Renal cortex interstitium (tissue), 11 donors: ENCODE results near the gene RNF144A. TPM values are rescaled to one million over a fixed set of nuclear protein-coding genes. Genes with fewer than 3 reads are reported as not detected.
A peak's percentile ranks its signal among the peaks of the same experiment; 100 is the strongest.

Experiments used
- DNase-seq, 11 donors: peaks; one replicate each; pipeline ENCODE4 v3.0.0-alpha.2; 2013; ENCODE audit warnings: low read depth in 9 of 11, low spot score in 4 of 11; ENCODE audit errors: extremely low read depth in 1 of 11
- polyA plus RNA-seq, 3 donors: library from polyadenylated mRNA; unstranded; fragments of 120-200 nt; gene quantifications; one replicate each; pipeline ENCODE4 v1.2.1, GENCODE V29; 2013; ENCODE audit not compliant: insufficient read length in 3 of 3

Gene RNF144A
- polyA plus RNA-seq, 3 donors = 56.8 to 59.5 (median 58.9) TPM

- DNase-seq = peak in 3 of 11 donors; percentile 5 to 20 (median 13)
Measured at GRCh38 chr2:6957910-6958615, 40.9 kb downstream of the RNF144A start.

- no peak for DNase-seq
Measured at GRCh38 chr2:6958616-6959235, 41.5 kb downstream of the RNF144A start.

- DNase-seq = no peak
Measured at GRCh38 chr2:6959751-6960150, 42.5 kb downstream of the RNF144A start.

GRCh38 chr2:6960659-6961058 is 43.4 kb downstream of the RNF144A start:
- no peak for DNase-seq

GRCh38 chr2:6963727-6964126 is 46.5 kb downstream of the RNF144A start:
- no peak for DNase-seq

- DNase-seq = no peak
Measured at GRCh38 chr2:6965071-6965795, 48.0 kb downstream of the RNF144A start.

- DNase-seq = no peak
Measured at GRCh38 chr2:6966446-6966940, 49.3 kb downstream of the RNF144A start.

- DNase-seq = no peak
Measured at GRCh38 chr2:6967301-6967700, 50.1 kb downstream of the RNF144A start.

- no peak for DNase-seq
Measured at GRCh38 chr2:6968319-6969100, 51.3 kb downstream of the RNF144A start.

- no peak for DNase-seq
Measured at GRCh38 chr2:6970551-6970950, 53.3 kb downstream of the RNF144A start.

- no peak for DNase-seq
Measured at GRCh38 chr2:6970976-6971480, 53.8 kb downstream of the RNF144A start.

- DNase-seq = no peak
Measured at GRCh38 chr2:6971502-6971901, 54.3 kb downstream of the RNF144A start.

GRCh38 chr2:6972067-6972710 is 55.0 kb downstream of the RNF144A start:
- DNase-seq = no peak

GRCh38 chr2:6973895-6974545 is 56.8 kb downstream of the RNF144A start:
- no peak for DNase-seq

GRCh38 chr2:6975988-6976387 is 58.8 kb downstream of the RNF144A start:
- DNase-seq = no peak

- DNase-seq = no peak
Measured at GRCh38 chr2:6977113-6977741, 60.0 kb downstream of the RNF144A start.

GRCh38 chr2:6977786-6978185 is 60.6 kb downstream of the RNF144A start:
- no peak for DNase-seq

GRCh38 chr2:6978991-6979390 is 61.8 kb downstream of the RNF144A start:
- DNase-seq = no peak
